Prostate gland (tissue), 2 donors: Measurements from ENCODE around the gene NUTF2.

Source experiments
- CTCF ChIP-seq, 4 experiments: fragments of 200-600 bp in 2 of 4; fragments of 450-650 bp in 2 of 4; sonication (generic) in 2 of 4; IDR thresholded peaks; 1 replicate in 3 of 4; 2 replicates in 1 of 4; pipeline ENCODE4 v1.5.1; 2016 to 2019; ENCODE audit warnings: antibody characterized with exemption in 4 of 4, mild to moderate bottlenecking in 2 of 4, moderate library complexity in 2 of 4
- POLR2AphosphoS5 ChIP-seq: sonication (generic); formaldehyde crosslinking; IDR thresholded peaks from one replicate; pipeline ENCODE4 v1.6.1; 2017; ENCODE audit warnings: antibody characterized with exemption

- TF ChIP-seq POLR2AphosphoS5 (no peak), CTCF (IDR thresholded peaks at IDR 0.05) (no peak)
Measured at GRCh38 chr16:67860589-67861398, 14.1 kb downstream of the NUTF2 start.
